HL-60 (cell line): ENCODE results near the gene AIFM3.

Experiments
- DNase-seq, 2 experiments: peaks; one replicate each; pipeline ENCODE4 v3.0.0-alpha.2; 2010 to 2020; ENCODE audit warnings: low read depth in 1 of 2, low spot score in 1 of 2
- H3K27ac ChIP-seq: fragments of 250-450 bp; sonication (Bioruptor Pico); replicated peaks from 2 replicates; pipeline ENCODE4 v1.5.1; 2020; ENCODE audit warnings: mild to moderate bottlenecking, moderate library complexity
- H3K27me3 ChIP-seq: fragments of 250-450 bp; sonication (Bioruptor Pico); 2 replicates; pipeline ENCODE4 v1.5.1; 2021; ENCODE audit warnings: mild to moderate bottlenecking, moderate library complexity; ENCODE audit not compliant: insufficient read depth, poor library complexity, severe bottlenecking
- H3K4me3 ChIP-seq: replicated peaks from 2 replicates; pipeline ENCODE4 v1.5.1; 2011; ENCODE audit warnings: mild to moderate bottlenecking, control low read depth, low read length; ENCODE audit not compliant: insufficient read depth
- CTCF ChIP-seq: IDR thresholded peaks from one replicate; pipeline ENCODE4 v1.5.1; 2011; ENCODE audit warnings: low read length, control low read depth, inconsistent platforms; ENCODE audit not compliant: insufficient read depth
- GABPA ChIP-seq: IDR thresholded peaks from 2 replicates; pipeline ENCODE4 v1.6.1; 2012; ENCODE audit warnings: low read depth
- POLR2AphosphoS5 ChIP-seq: IDR thresholded peaks from 2 replicates; pipeline ENCODE4 v1.6.1; 2012; ENCODE audit warnings: low read depth
- SPI1 ChIP-seq: IDR thresholded peaks from 2 replicates; pipeline ENCODE4 v1.6.1; 2012; ENCODE audit warnings: low read depth, mild to moderate bottlenecking, borderline replicate concordance
- TF ChIP-seq, protein P1 (sequence below): IDR thresholded peaks from 2 replicates; pipeline ENCODE4 v1.6.1; 2012; ENCODE audit warnings: low read depth; ENCODE audit not compliant: insufficient replicate concordance

Gene AIFM3

DNA sequence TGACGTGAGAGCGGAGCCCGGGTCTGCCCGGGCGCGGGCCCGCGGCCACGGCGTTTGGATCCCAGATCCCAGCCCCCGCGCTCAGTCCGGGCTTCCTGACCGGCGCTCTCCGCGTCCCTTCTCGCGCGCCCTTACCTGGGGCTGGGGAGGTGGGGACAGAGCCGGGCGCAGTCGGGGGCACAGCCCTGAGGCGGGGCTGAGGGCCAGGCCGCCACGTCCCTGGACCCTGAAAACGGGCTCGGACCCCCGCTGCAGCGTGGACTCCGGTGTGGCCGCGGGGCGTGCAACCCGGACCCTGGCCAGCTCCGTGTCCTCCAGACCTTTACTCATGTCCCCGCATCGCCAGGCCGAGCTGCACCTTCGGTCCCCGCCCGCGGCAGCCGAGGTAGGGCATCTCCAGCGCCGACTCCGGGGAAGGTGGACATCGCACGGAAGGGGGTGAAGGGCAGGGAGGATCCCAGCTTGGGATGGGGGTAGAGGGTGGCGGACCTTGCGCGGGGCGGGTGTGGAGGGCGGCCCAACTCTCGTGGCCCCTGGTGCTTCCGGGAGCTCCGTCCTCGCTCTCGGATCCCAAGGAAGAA, 9.9 kb upstream of the AIFM3 start:
- Histone ChIP-seq H3K27me3 (no peaks in the 10 kb centered on the region), H3K27ac (peak overlapping the region; percentile 79), H3K4me3 (peak overlapping the region; percentile 84)
- DNase-seq: peak; percentile 8 to 37
- TF ChIP-seq POLR2AphosphoS5 (no peak), GABPA (no peak)

- Histone ChIP-seq H3K27ac (peak overlapping the region; percentile 79), H3K27me3 (no peaks in the 10 kb centered on the region), H3K4me3 (peak overlapping the region; percentile 84)
- TF ChIP-seq SPI1 (no peak), CTCF (no peak), POLR2AphosphoS5 (no peak), GABPA (no peak)
- TF ChIP-seq, protein P1, sequence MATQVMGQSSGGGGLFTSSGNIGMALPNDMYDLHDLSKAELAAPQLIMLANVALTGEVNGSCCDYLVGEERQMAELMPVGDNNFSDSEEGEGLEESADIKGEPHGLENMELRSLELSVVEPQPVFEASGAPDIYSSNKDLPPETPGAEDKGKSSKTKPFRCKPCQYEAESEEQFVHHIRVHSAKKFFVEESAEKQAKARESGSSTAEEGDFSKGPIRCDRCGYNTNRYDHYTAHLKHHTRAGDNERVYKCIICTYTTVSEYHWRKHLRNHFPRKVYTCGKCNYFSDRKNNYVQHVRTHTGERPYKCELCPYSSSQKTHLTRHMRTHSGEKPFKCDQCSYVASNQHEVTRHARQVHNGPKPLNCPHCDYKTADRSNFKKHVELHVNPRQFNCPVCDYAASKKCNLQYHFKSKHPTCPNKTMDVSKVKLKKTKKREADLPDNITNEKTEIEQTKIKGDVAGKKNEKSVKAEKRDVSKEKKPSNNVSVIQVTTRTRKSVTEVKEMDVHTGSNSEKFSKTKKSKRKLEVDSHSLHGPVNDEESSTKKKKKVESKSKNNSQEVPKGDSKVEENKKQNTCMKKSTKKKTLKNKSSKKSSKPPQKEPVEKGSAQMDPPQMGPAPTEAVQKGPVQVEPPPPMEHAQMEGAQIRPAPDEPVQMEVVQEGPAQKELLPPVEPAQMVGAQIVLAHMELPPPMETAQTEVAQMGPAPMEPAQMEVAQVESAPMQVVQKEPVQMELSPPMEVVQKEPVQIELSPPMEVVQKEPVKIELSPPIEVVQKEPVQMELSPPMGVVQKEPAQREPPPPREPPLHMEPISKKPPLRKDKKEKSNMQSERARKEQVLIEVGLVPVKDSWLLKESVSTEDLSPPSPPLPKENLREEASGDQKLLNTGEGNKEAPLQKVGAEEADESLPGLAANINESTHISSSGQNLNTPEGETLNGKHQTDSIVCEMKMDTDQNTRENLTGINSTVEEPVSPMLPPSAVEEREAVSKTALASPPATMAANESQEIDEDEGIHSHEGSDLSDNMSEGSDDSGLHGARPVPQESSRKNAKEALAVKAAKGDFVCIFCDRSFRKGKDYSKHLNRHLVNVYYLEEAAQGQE: no peak
- DNase-seq: peak; percentile 49 to 66
Measured at GRCh38 chr22:20957683-20958431, 9.2 kb upstream of the AIFM3 start.

DNA sequence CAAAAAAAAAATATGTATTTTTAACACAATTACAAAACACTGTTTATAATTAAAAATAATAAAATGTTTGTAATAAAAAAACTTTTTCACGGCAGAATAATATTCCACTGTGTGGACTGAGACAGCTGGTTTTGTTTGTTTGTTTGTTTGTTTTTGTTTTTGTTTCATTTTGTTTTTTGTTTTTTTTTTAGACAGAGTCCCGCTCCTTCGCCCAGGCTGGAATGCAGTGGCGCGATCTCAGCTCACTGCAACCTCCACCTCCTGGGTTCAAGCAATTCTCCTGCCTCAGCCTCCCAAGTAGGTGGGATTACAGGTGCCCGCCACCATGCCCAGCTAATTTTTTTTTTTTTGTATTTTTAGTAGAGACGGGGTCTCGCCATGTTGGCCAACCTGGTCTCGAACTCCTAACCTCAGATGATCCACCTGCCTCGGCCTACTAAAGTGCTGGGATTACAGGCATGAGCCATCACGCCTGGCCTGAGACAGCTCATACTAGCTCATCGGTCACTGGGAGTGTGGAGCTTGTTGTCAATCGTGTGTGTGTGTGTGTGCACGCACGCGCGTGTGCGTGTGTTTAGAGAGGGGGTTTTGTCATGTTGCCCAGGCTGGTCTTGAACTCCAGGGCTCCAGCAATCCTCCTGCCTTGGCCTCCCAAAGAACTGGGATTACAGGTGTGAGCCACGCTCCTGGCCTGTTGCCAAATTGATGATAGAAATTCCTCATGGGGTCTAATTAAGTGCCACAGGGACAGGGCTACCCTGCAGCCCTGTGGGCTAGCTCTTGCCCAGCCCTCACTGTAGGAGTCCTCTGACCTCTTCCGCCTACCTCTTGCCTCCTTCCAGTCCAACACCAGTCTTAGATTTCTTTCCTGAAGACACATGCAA, 7.2 kb upstream of the AIFM3 start:
- H3K27ac ChIP-seq: no peak overlapping the region
- DNase-seq: no peak
- H3K27me3 ChIP-seq: no peaks in the 10 kb centered on the region
- TF ChIP-seq CTCF (no peak), GABPA (no peak), SPI1 (no peak), POLR2AphosphoS5 (no peak)
- TF ChIP-seq, protein P1: no peak
- H3K4me3 ChIP-seq: no peak overlapping the region

- Histone ChIP-seq H3K4me3 (no peak overlapping the region), H3K27ac (no peak overlapping the region), H3K27me3 (no peaks in the 10 kb centered on the region)
- no peak for DNase-seq
- TF ChIP-seq, protein P1: no peak
- no peak for TF ChIP-seq POLR2AphosphoS5
- TF ChIP-seq CTCF: no peak
Measured at GRCh38 chr22:20960609-20961008, 6.4 kb upstream of the AIFM3 start.
